Measurements from ENCODE around the gene EFHC1.

Gene EFHC1

GRCh38 chr6:52403086-52403485 lies 17.1 kb upstream of the EFHC1 start:
- no peak overlapping the region for H3K4me3 ChIP-seq (ENCODE audit: low read length, poor library complexity, severe bottlenecking)
- H2AFZ ChIP-seq (ENCODE audit: low read length): no peak overlapping the region
- no peaks in the 10 kb centered on the region for H3K9me2 ChIP-seq (replicated peaks; ENCODE audit: low read depth, low read length)
- 0 out of 2 replicates have a peak, but pooled peaks cover 3% of the 10 kb centered on the region for H3F3A ChIP-seq (ENCODE audit: low read depth)
- no peaks in the 10 kb centered on the region for H3K79me2 ChIP-seq (ENCODE audit: insufficient read depth, low read length)
- H3K4me1 ChIP-seq (ENCODE audit: insufficient read depth, low read length, poor library complexity, severe bottlenecking): peaks cover 30% of the 10 kb centered on the region
- H3K4me2 ChIP-seq (ENCODE audit: low read depth, low read length, poor library complexity, severe bottlenecking): no peak overlapping the region
- H3K27me3 ChIP-seq (ENCODE audit: insufficient read depth, low read length, poor library complexity, severe bottlenecking): no peaks in the 10 kb centered on the region
- no peaks in the 10 kb centered on the region for H3K9me3 ChIP-seq (ENCODE audit: insufficient read depth, low read depth, low read length)
- H3K36me3 ChIP-seq (ENCODE audit: insufficient read depth, low read length): no peaks in the 10 kb centered on the region
- H4K20me1 ChIP-seq (ENCODE audit: insufficient read depth, low read length, poor library complexity, severe bottlenecking): no peaks in the 10 kb centered on the region
- no peak overlapping the region for H3K9ac ChIP-seq (ENCODE audit: low read depth, low read length, poor library complexity, severe bottlenecking)
- TF ChIP-seq CTCF (conservative IDR thresholded peaks at IDR 0.05; ENCODE audit: low read length) (no peak), EZH2phosphoT487 (IDR thresholded peaks at IDR 0.05; ENCODE audit: borderline replicate concordance) (no peak)

- H3F3A ChIP-seq (ENCODE audit: low read depth): 0 out of 2 replicates have a peak, but pooled peaks cover 3% of the 10 kb centered on the region
- H3K4me1 ChIP-seq (ENCODE audit: insufficient read depth, low read length, poor library complexity, severe bottlenecking): peaks cover 24% of the 10 kb centered on the region
- no peak overlapping the region for H3K4me2 ChIP-seq (ENCODE audit: low read depth, low read length, poor library complexity, severe bottlenecking)
- H4K20me1 ChIP-seq (ENCODE audit: insufficient read depth, low read length, poor library complexity, severe bottlenecking): no peaks in the 10 kb centered on the region
- no peaks in the 10 kb centered on the region for H3K9me2 ChIP-seq (replicated peaks; ENCODE audit: low read depth, low read length)
- TF ChIP-seq CTCF (conservative IDR thresholded peaks at IDR 0.05; ENCODE audit: low read length): no peak
- no peak for TF ChIP-seq EZH2phosphoT487 (IDR thresholded peaks at IDR 0.05; ENCODE audit: borderline replicate concordance)
- no peaks in the 10 kb centered on the region for H3K79me2 ChIP-seq (ENCODE audit: insufficient read depth, low read length)
- no peaks in the 10 kb centered on the region for H3K9me3 ChIP-seq (ENCODE audit: insufficient read depth, low read depth, low read length)
- H3K36me3 ChIP-seq (ENCODE audit: insufficient read depth, low read length): no peaks in the 10 kb centered on the region
- H3K4me3 ChIP-seq (ENCODE audit: low read length, poor library complexity, severe bottlenecking): no peak overlapping the region
- no peaks in the 10 kb centered on the region for H3K27me3 ChIP-seq (ENCODE audit: insufficient read depth, low read length, poor library complexity, severe bottlenecking)
- no peak overlapping the region for H3K9ac ChIP-seq (ENCODE audit: low read depth, low read length, poor library complexity, severe bottlenecking)
- H2AFZ ChIP-seq (ENCODE audit: low read length): no peak overlapping the region
Observed at GRCh38 chr6:52403627-52404026, 16.5 kb upstream of the EFHC1 start.

- no peaks in the 10 kb centered on the region for H3K9me2 ChIP-seq (replicated peaks; ENCODE audit: low read depth, low read length)
- no peak overlapping the region for H2AFZ ChIP-seq (ENCODE audit: low read length)
- H3K27me3 ChIP-seq (ENCODE audit: insufficient read depth, low read length, poor library complexity, severe bottlenecking): no peaks in the 10 kb centered on the region
- no peaks in the 10 kb centered on the region for H3K9me3 ChIP-seq (ENCODE audit: insufficient read depth, low read depth, low read length)
- no peaks in the 10 kb centered on the region for H3K36me3 ChIP-seq (ENCODE audit: insufficient read depth, low read length)
- TF ChIP-seq CTCF (conservative IDR thresholded peaks at IDR 0.05; ENCODE audit: low read length) (no peak), EZH2phosphoT487 (IDR thresholded peaks at IDR 0.05; ENCODE audit: borderline replicate concordance) (no peak)
- no peak overlapping the region for H3K4me2 ChIP-seq (ENCODE audit: low read depth, low read length, poor library complexity, severe bottlenecking)
- no peaks in the 10 kb centered on the region for H3K79me2 ChIP-seq (ENCODE audit: insufficient read depth, low read length)
- no peaks in the 10 kb centered on the region for H4K20me1 ChIP-seq (ENCODE audit: insufficient read depth, low read length, poor library complexity, severe bottlenecking)
- no peak overlapping the region for H3K9ac ChIP-seq (ENCODE audit: low read depth, low read length, poor library complexity, severe bottlenecking)
- peaks cover 8% of the 10 kb centered on the region for H3K4me1 ChIP-seq (ENCODE audit: insufficient read depth, low read length, poor library complexity, severe bottlenecking)
- 0 out of 2 replicates have a peak, but pooled peaks cover 3% of the 10 kb centered on the region for H3F3A ChIP-seq (ENCODE audit: low read depth)
- H3K4me3 ChIP-seq (ENCODE audit: low read length, poor library complexity, severe bottlenecking): no peak overlapping the region
Observed at GRCh38 chr6:52405243-52405642, 14.9 kb upstream of the EFHC1 start.

All from Loucy (cell line).